GM19193 (cell line): ENCODE data around the gene ZFY.

ENCODE experiments used
- POLR2A ChIP-seq: IDR thresholded peaks from 4 replicates; pipeline ENCODE4 v1.6.1; 2011; ENCODE audit not compliant: insufficient read depth, insufficient read length; ENCODE audit errors: extremely low read depth

Gene ZFY

GRCh38 chrY:2954735-2955134, 19.6 kb downstream of the ZFY start:
- no peak for TF ChIP-seq POLR2A

DNA sequence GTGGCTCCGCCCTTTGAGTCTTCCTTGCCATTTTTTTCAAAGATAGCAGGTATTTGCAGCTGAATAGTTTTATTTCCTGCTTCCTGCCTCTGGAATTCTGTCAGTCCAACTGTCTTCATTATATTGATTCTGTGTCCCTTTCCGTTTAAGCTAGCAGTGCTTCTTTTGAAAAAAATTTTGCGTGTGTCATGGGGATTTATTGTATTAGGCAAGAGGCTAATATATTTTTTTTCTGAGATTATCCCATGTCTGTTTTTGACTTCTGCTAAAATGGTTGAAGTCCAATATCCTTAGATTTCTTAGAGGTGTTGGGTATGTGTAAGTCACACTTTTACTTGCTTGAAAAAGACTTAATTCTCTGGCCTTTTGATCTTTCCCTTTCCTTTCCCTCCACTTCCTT, 20.4 kb downstream of the ZFY start:
- no peak for TF ChIP-seq POLR2A

- TF ChIP-seq POLR2A, result no peak
Measured at GRCh38 chrY:2962061-2962460, 26.9 kb downstream of the ZFY start.

DNA sequence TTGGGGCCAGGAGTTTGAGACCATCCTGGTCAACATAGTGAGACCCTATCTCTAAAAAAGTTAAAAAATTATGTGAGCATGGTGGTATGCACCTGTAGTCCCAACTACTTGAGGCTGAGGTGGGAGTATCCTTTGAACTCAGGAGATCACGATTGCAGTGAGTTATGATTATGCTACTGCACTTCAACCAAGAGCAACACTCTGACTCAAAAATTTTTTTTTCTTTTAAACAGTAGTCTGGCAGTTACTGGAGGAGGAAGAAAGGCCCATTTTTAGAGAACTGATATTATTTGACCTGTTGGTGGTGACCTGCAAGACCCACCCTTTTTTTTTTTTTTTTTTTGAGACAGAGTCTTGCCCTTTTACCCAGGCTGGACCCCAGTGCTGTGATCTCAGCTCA, 29.6 kb downstream of the ZFY start:
- no peak for TF ChIP-seq POLR2A

- TF ChIP-seq POLR2A, result no peak
Measured at GRCh38 chrY:2965629-2966028, 30.4 kb downstream of the ZFY start.

GRCh38 chrY:2969561-2969960, 34.4 kb downstream of the ZFY start:
- TF ChIP-seq POLR2A, result no peak

DNA sequence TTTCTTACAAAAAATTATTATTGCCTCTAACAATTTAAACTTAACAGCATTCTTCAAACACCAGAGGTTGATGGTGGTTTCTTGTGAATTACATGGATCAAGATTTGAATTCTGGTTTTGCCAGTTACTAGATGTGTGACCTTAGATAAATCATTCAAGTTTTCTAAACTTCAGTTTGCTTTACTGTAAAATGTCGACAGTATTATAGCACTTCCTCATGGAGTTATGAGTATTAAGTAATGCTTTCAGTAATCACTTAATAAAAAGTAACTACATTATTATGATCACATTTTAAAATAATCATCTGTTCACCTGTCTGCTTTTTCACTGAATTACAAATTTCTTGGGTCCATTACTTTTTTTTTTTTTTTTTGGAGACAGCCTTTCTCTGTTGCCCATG, 37.5 kb downstream of the ZFY start:
- no peak for TF ChIP-seq POLR2A

GRCh38 chrY:2973110-2973751, 38.0 kb downstream of the ZFY start:
- TF ChIP-seq POLR2A, result no peak

- TF ChIP-seq POLR2A, result no peak
Measured at GRCh38 chrY:2979283-2979682, 44.1 kb downstream of the ZFY start.

GRCh38 chrY:2984491-2984890, 49.3 kb downstream of the ZFY start:
- no peak for TF ChIP-seq POLR2A

GRCh38 chrY:3002190-3002589, 67.0 kb downstream of the ZFY start:
- TF ChIP-seq POLR2A, result no peak

GRCh38 chrY:3002680-3003515, 67.7 kb downstream of the ZFY start:
- TF ChIP-seq POLR2A, result no peak

DNA sequence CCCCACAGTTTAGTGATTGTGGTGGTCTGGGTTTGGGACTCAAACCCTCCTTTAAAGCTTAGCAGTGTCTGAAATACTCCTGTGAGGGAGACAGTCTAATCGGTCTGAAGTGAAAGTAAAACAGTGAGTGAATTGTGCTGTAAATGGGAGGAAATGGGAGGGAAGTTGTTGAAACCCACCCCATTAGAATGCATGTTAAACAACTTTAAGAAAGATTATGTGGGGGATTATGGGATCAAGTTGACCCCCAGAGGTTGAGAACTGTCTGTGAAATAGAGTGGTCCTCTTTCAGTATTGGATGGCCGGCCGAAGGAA, 68.3 kb downstream of the ZFY start:
- no peak for TF ChIP-seq POLR2A

GRCh38 chrY:3003846-3004245, 68.7 kb downstream of the ZFY start:
- TF ChIP-seq POLR2A, result no peak

DNA sequence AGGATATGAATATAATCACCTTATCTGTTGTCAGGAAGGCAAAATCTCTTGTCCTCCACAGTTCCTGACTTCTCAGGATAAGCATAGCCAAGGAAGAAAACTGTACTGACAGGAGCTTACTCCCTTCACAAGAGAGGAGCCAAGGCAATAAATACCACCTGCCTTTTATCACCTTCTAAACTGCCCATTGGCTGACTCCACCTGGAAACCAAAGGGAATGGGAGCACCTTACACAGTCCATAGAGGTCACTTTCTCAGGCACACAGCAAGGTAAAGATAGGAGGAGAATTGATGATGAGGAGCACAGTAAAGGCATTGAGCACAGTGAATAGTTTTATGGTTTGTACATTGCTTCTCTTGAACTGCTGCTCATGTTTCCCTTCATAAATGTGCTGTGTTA, 72.8 kb downstream of the ZFY start:
- TF ChIP-seq POLR2A, result no peak

DNA sequence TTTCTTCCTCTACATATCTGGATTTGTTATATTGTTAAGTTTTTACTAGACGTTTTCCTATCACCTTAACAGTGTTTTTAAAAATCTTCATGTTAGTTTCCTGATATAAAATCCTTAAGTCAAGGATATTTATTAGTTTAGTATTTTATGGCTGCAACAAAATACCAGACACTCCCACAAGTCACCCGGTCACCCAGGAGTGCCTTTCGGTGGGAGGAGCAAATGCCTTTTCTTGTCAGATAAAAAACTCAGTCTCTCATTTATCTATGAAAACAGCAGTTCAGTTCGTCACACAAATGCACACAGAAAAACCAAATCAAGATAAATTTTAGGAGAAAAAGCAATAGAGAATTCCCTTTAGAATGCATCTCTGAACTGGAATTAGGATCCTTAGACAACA, 77.0 kb downstream of the ZFY start:
- TF ChIP-seq POLR2A, result no peak
